Islet of Langerhans (tissue), 1 donor: Measurements from ENCODE around the gene PIK3R5.
"Not testable (repeated sequence)": the region's sequence is repeated elsewhere in the genome, so short reads cannot be mapped to it uniquely, and the experiment has no call there.

Experiments
- FAIRE-seq: peaks from one replicate; lab custom pipeline; 2011; peaks lifted over from hg19 to GRCh38; lab: Jason Lieb, UNC

Gene PIK3R5

DNA sequence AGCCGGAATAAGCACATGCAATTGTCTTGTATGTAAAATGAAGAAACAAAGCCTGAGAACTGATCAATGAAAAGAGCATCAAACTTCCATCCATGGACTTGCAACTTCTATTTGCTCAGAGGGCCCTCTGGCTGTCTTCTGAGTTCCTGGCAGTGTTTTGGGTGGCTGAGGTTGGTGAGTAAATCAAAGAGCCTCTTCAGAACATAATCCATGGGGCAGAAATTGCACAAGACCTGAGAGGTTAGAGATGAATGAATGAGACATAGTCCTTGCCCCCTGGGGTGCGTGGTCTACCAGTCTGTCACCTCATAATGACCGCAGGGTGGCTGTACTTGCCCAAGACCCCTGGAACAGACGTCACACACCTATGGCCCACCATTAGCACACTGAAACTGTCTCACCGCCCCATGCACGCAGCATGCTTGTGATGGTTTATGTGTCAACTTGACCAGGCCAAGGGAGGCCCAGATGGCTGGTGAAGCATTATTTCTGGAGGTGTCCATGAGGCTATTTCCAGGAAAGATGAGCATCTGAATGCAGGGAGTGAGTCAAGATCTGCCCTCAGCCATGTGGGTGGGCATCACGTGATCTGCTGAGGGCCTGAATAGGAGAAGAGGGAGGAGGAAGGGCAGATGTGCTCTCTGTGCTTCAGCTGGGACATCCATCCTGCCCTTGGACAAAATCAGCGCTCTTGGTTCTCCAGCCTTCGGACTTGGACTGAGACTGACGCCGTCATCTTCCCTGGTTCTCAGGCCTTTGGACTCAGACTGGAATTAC is 106.3 kb downstream of the PIK3R5 start:
- no peak for FAIRE-seq

DNA sequence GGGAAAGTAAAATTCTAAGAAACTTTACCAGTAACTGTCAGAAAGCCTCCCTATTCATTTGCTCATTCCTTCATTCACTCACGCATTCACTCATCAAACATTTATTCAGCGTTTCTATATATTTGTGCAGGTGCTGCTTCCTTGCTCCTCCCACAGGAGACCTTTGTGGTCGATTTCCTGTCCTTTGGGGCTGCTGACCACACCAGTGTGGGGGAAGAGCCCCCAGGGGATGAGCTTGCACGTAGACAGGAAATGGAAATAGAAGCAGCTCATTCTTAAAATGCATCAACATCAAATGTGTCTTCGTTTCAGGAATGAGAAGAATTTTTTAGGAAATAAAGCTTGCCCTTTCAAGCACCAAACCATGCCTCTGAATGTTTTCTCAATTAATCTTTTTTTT is 107.6 kb downstream of the PIK3R5 start:
- FAIRE-seq: no peak

DNA sequence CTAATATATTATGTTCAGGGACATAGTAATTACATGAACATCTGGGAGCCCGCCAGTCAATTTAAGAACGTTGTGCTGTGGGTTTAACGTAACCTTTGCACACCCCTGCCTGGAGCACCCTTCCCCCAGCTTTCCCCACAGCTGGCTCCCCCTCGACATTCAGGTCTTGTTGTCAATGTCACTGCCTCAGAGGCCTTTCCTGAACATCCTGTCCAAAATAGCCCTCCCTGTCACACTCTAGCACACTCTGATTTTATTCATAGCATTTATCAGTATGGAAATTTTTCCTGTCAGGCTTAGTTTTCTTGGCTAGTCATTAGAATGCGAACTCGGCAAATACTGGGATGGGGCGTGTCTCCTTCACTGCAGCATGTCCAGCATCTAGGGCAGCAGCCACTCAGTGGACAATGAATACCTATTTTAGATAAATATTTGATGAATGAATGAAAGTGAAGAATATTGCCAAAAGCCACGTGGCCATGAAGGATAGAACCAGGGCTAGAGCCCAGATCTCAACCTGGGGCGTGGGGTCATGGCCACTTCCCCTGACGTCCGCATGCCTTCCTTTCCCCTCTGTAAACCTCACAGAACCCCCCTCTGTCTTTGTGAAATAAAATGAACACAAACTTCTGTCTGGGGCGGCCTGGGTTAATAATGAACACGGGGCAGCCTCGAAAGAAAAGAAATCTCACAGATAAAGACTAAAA is 108.5 kb downstream of the PIK3R5 start:
- FAIRE-seq: no peak

DNA sequence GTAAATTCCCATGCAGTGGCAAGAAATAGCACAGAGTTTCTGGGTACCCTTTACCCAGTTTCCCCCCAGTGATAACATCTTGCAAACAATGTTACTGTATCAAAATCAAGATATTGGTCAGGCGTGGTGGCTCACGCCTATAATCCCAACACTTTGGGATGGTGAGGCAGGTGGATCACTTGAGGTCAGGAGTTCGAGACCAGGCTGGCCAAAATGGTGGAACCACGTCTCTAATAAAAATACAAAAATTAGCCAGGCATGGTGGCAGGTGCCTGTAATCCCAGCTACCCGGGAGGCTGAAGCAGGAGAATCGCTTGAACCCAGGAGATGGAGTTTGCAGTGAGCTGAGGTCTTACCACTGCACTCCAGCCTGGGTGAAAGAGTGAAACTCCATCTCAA is 109.3 kb downstream of the PIK3R5 start:
- not testable (repeated sequence) for FAIRE-seq

DNA sequence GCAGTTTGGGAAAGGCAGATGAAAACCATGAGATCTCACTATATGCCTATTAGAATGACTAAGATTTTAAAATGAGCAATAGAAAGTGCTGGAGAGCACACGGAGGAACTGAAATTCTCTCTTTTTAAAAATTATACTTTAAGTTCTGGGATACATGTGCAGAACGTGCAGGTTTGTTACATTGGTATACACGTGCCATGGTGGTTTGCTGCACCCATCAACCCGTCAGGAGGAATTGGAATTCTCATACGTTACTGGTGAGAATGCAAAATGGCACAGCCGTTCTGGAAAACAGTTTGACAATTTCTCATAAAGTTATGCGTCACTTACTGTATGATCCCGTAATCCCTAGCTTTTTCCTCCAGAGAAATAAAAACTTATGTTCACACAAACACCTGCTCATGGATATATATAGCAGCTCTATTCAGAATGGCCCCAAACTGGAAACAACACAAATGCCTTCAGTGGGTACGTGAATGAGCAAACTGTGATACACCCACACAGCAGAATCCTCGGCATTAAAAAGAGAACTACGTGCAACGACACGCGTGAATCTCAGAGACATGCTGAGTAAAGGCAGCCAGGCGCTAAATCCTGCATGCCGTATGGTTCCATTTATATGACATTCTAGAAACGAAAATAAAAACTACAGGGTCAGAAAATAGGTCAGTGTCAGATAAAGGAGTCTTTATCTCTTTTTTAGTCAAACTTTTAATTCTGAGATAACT is 109.9 kb downstream of the PIK3R5 start:
- no peak for FAIRE-seq

DNA sequence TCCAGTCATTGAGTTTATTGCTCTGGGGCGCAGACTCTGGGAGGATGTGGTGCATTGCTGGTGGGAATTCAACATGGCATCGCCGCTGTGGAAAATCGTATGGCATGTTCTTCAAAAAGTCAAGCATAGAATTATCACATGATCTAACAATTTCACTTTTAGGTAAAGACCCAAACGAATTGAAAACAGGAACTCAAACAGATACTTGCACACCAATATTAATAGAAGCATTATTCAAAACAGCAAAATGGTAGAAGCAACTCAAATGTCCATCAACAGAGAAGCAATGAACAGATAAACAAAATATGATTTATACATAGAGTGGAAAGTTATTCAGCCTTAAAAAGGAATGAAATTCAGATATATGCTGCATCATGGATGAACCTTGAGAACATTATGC is 113.9 kb downstream of the PIK3R5 start:
- no peak for FAIRE-seq

DNA sequence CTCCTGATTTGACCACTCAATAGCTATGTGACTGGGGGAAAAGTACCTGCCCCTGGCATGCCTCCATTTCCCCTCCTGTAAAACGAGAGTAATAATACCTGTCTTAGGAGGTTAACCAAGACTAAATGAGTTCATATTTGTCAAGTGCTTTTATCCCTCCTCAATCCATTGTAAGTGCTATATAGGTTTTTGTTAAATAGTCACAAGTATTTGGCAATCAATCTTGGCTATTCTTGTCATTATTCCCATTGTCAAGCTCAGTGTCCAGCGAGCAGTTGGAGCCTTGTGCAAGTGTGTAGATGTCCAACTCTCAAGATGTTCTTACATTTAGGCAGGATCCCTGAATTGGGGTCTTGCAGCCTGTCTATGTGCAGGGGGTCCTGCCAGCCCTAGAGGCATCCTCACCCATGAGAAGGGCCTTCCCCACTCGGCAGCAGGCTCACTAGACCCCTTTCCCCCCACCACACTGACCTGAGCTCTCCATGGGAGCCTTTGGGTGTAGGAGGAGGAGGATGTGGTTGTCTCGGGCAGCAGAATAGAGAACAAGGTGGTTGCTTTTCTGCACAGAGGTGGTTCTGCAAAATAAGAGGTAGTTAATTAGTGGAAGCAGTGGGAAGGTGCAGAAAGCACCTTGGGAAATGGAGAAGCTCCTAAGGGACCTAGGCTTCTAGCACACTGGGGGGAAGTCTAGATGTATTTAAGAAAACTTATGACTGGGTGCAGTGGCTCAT is 116.0 kb downstream of the PIK3R5 start:
- no peak for FAIRE-seq

DNA sequence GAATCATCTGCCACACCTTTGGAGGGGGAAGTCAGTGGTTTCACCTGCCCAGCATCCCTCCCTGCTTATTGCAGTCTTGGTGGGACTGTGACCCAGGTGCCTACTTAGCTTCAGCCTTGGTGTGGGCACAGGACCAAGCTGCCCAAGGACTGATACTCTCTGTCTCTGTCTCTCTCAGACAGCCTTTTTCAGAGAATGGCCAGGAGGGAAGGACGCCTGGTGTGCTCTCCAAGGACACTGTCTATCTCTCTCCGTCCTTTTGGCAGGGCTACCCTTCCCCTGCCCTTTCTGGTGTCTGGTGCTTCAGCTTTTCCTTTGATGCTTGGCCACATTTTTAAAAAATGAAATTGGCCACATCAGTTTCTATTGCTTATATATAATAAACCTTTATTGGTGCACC is 117.6 kb downstream of the PIK3R5 start:
- no peak for FAIRE-seq

DNA sequence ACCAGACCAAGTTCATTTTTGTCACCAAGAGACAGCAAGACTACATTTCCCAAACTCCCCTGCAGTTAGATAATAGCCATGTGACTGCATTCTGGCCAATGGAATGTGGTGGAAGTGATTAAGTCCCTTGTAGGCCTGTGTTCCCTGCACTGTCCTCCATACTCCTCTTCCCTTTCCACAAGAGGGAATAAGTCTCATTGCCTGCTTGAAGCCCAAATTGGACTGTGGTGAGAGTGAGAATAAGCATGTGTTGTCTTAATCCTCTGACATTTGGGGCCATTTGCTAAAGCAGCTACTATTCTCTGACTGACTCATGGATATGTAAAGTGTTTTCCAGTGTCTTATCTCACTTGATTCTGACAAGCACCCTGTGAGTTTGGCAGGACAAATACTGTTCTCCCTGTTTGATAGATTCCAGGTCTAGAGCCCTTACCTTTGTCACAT is 118.7 kb downstream of the PIK3R5 start:
- no peak for FAIRE-seq

DNA sequence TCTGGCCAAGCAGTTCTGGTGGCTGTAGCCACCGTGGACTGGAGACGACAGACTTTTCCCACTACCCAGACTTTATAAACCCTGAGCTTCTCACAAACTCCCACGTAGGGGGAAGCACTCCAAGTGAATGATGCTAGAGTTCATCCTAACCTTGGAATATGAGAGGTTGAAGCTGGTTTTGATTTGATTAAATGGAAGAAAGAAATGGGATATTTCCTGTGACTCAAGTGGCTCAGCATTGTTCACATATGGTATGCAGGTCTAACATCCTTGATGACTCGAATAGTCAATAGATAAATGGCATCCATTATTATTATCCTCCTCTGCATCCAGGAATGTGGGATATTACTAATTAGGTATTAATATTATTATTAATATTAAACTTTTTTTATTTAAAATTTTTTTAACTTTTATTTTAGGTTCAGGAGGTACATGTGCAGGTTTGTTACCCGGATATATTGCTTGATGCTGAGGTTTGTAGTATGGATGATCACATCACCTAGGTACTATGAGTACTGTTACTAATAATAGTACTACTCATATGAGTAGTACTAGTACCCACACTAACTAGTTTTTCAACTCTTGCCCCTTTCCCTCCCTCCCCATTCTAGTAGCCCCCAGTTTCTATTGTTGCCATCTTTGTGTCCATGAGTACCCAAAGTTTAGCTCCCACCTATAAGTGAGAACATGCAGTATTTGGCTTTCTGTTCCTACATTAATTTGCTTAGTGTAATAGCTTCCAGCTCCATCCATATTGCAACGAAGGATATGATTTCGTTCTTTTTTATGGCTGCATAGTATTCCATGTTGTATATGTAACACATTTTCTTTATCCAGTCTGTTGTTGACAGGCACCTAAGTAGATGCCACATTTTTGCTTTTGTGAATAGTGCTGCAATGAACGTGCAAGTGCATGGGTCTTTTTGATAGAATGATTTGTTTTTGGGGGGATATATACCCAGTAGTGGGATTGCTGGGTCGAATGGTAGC is 121.0 kb downstream of the PIK3R5 start:
- no peak for FAIRE-seq

DNA sequence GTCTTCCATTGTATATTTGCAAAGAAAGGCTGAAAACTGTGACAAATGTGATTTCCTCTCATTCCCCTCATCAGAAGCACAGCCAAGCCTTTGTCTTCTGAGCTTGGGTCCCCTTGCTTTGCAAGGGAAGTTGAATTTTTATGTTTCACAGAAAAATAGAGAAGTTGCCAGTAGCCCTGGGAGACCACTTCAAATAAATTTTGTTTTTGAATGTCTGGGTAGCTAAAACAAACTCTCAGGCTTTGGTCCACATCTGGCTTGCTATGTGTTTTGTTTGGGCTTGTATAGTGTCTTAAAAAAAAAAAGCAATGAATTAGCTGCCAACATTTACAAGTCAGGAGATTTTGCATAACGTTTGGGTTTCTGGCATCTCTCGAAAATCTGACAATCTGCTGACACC is 122.2 kb downstream of the PIK3R5 start:
- no peak for FAIRE-seq

DNA sequence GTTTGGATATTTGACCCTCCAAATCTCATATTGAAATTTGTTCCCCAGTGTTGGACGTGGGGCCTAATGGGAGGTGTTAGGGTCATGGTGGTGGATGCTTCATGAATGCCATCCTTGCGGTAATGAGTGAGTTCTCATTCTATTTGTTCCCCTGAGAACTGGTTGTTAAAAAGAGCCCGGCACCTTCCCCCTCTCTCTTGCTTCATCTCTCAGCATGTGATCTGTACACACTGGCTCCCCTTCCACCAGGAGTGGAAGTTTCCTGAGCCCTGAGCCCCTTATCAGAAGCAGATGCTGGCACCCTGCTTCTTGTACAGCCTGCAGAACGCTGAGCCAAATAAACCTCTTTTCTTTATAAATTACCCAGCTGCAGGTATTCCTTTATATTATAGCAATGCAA is 123.7 kb downstream of the PIK3R5 start:
- no peak for FAIRE-seq

DNA sequence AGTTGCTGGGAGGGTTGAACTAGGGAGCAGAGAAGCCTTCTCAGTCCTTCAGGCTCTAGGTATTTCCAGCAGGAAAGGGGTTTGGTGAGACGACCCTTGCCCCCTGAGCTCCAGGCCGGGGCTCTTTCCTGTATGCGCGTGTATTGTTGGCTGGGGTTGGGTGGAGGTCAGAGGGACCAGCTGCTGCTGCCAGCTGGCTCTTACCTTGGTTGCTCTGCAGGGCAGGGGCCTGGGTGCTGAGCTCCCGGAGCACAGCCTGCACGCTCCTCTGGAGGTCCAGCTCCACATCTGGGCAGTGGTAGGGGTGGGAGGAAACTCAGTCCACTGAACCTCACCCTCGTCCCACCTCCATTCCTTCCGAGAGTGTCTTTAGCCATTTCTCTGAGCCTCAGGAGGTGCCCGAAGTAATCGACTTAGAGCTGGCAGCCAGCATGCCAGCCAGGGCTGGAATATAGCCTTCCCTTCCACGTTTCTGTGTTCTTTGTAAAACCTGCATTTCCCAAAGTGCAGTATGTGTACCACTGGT is 126.0 kb downstream of the PIK3R5 start:
- FAIRE-seq: no peak

DNA sequence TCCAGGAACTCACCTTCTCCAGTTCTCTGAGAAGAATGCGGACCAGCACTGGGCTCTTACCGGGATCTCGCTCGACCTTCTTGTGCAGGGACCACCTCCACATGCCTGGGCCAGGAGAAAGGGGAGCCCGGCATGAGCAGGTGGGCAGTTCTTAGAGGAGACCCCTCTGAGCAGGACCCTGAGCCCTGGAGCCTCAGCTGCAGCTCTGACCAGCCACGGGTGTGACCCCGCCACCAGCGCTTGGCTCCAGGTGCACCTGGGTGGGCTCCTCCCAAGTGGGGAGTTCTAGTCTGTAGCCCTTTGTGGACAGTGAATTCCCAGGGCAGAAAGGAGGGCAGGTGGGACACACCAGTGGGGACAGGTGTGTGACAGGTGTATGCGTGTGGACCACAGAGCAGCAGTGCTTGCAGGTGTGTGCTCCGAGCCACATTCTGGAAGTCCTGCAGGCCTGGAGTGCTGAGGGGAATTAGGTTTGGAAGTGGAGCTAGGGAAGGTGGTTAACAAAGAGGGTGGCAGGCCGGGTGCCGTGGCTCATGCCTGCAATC is 126.9 kb downstream of the PIK3R5 start:
- FAIRE-seq: no peak

DNA sequence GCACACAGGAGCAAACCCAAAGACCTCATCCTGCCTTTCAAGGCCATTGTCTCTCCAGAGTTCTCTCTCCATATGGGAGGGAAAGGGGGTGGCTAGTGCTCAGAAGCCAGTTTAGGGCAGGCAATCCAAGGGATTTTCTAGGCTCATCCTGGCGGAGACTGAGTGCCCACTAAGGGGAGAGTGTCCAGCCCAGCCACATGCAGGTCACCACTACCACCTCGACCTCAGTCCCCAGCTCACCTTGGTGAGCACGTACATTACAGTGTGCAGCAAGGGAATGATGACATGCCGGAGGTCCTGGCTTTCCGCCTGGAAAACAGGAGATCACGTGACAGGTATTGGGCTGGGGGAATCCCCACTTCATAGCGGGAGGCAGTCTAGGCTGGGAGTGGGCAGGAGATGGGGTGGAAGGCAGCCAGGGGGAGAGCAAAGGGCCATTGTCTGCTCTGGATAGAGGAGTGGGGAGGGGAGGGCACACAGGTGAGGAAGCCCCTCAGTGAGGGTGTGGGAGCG is 127.9 kb downstream of the PIK3R5 start:
- no peak for FAIRE-seq

DNA sequence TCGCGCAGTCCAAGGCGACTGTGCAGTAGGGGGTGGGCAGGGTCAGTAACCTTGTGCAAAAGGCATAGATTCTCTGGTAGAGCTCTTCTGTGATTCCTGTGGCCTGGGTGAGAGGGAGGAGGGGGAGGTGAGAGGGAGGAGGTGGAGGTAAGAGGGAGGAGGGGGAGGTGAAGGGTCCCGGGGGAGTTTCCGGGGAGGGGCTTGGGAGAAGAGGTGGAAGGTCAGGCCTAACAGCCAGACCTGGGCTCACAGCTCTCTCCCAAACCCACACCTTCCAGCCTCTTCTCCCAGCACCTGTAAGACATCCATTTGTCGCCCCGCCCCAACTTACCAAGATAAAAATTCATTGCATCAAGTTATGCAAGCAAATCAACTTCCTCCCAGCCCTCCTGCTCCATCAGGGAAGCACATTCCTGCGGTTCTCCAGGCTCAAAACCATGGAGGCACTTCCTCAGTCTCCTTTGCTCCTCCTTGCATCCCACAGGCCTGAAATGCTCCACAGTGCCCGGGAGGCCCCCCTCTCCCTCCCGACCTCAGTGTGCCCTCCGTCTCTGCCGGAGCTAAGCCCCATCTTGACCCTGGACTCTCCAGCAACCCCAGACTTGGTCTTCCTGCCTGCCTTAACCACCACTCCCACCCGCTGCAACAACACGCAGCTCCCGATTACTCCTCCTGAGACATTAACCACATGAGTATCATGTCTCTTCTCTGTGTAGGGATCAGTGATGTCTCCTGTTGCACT is 128.5 kb downstream of the PIK3R5 start:
- FAIRE-seq: no peak

DNA sequence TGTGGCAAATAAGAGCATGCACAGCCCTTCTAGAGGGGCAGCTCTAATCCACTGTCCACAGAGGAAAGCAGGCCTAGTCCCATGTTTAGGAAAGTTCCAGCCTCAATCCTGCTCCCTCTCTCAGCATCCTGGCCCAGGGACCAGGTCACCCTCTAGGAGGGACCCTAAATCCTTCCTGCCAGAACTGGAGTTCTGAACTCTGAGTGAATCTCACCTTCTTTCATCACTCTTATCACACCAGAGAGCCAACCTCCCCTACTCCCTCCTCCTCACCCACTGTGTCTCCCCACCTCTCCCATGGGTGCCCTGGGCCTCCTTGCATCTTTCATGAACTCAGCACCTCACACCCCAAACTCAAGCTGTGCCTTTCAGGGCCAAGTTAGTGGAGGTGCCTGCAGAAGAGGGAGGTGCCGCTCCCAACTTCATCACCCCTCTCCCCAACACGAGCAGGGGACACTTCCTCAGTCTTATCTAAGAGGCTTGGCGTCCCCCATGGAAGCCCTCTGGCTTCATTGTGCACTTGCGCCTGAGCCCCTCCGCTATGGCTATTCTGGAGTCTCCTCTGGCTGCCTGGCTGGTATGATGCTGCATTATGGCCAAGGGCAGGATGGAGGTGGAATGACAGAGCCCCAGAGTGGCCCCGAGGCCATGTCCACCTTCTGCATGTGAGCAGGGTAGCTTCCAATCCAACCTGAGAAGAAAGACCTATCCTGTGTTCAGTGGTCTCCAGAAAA is 129.7 kb downstream of the PIK3R5 start:
- FAIRE-seq: no peak

DNA sequence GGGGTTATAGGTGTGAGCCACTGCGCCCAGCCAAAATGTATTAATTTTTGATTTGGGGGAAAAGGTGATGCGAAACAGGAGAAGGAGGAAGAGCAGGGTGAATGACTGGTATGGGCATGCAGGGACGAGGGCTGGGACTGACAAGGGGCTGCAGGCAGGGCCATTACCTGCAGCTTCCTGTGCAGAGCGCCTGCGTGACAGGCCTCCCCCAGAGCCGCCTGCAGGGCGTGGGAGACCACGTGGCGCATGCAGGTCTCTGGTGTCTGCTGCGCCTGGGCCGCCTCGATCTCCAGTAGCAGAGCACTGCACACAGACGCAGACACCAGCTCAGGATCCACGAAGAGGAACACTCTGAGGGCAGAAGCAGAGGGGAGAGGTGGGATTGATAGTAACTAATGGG is 130.4 kb downstream of the PIK3R5 start:
- no peak for FAIRE-seq

DNA sequence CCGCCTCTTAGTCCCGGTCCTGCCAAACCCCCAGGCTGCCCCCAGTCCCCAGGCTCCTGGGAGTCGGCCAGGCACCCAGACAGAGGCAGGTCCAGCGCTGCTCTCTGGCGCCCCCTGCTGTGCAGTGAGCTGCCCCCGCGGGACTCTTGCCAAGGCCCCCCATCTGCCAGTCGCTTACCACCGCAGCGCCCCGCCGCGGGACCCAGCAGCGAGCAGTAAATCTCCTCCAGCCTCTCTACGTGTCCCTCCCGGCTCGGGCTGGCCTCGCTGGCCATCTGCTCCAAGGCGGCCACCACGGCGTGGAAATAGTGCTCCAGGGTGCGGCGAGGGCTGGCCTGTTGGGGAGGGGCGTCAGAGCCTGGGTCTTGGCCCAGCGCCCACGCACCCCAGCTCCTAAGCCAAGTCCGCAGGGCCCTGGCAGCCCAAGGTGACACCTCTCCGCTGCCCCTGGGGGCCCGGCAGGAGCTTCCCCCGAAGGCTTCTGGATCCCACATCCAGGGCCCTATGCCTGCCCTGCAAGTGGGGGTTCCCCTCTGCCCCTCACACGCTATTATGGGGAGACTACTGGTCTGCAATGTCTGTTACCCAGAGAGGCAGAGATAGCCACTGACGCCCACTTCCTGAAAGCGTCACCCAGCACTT is 132.7 kb downstream of the PIK3R5 start:
- FAIRE-seq: no peak
